Raji (cell line): ENCODE measurements around the gene HPX.

ENCODE experiments used
- POLR2A ChIP-seq: IDR thresholded peaks from 2 replicates; pipeline ENCODE4 v1.6.1; 2011; ENCODE audit warnings: low read depth, low read length, control low read depth; ENCODE audit not compliant: insufficient read depth

HPX gene

GRCh38 chr11:6473451-6474412 is 32.9 kb upstream of the HPX start, which contains the start of gene TRIM3:
TSS of gene TRIM3 (minus strand) at chr11:6473941. CDS start at chr11:6465695, 8,246 bp downstream.
- no peak for TF ChIP-seq POLR2A

- TF ChIP-seq POLR2A = no peak
Measured at GRCh38 chr11:6472934-6473333, 32.1 kb upstream of the HPX start.

DNA sequence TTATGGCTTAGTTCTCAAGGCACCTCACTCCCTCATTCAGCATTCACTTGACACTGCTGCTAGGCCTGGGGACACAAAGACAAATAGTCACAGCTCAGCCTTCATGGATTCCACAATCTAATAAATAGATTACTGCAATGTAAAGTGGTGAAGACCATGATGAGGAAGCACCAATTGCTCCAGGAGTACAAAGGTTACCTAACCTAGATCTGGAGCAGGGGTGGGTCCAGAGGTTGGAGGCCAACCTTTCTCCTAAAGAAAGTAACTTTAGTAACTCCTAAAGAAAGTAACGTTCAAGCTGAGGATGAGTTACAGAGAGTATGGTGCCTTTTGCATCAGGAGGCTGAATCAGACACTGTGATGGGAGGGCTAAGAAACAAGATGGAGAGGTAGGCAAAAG is 28.8 kb upstream of the HPX start:
- TF ChIP-seq POLR2A = no peak

- TF ChIP-seq POLR2A = no peak
Measured at GRCh38 chr11:6468712-6469495, 28.1 kb upstream of the HPX start.

DNA sequence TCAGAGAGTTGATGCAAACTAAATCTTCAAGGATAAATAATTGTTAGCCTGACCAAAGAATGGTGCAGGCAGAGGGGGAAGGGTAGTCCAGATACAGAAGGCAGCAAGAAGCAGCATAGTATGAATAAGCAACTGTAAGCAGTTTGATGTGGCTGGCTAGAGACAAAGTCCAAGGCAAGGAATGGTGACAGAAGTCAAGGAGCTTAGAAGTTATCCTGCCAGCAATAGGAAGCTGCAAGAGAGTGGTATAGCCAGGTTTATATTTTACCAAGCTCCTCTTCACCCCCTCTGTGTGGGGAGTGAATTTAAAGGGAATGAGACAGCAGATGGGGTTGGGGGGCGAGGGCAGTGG is 18.3 kb upstream of the HPX start:
- no peak for TF ChIP-seq POLR2A

GRCh38 chr11:6458352-6459098 is 17.7 kb upstream of the HPX start:
- TF ChIP-seq POLR2A = no peak

GRCh38 chr11:6457581-6458320 is 17.0 kb upstream of the HPX start:
- no peak for TF ChIP-seq POLR2A

DNA sequence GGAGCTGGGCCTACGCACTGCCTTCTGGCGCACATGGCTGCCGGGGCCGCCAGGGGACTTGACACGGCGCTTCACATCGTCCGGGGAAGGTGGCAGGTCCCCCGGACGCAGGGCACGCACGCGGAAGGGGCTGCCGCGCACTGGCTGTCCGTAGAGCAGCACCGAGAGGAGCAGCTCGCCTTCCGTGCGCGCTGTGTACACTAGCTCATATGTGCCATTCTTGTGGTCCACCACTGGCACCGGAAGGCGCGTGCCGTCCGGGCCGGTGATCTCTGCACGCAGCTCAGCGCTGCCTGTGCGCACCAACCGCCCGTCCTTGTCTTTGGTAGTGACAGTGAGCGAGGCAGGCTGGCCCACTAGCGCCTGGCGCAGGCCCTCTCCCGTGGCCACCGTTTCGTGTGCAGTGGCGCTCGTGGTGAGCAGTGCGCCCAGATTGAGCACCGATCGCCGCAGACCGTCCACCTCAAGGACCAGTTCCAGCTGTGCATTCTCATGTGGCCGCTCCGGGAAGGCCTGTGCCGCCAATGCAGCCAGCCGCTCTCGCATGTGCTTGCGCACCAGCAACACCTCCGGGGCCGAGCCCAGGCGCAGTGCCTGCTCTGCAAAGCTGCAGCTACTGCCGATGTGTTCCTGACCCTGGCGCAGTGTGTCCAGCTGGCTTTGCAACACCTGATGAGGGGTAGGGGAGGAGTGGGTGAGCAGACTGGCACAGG is 15.7 kb upstream of the HPX start:
- no peak for TF ChIP-seq POLR2A

DNA sequence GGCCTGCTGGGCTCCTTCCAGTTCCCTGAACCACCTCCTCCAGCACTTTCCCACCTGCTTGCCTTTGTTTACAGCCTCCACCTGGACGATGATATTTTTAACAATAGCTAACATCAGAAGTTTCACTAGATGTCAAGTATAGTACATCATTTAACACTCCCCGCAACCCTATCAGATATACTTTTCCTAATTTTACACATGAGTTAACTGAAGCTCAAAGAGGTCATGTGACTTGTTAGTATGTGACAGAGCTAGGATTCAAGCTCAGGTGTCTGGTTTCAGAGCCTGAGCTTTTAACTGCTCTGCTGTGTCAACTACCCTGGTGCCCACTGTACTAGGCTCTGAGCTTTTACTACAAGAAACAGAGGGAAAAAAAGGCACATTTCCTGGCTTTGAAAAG is 14.3 kb upstream of the HPX start:
- TF ChIP-seq POLR2A = no peak

DNA sequence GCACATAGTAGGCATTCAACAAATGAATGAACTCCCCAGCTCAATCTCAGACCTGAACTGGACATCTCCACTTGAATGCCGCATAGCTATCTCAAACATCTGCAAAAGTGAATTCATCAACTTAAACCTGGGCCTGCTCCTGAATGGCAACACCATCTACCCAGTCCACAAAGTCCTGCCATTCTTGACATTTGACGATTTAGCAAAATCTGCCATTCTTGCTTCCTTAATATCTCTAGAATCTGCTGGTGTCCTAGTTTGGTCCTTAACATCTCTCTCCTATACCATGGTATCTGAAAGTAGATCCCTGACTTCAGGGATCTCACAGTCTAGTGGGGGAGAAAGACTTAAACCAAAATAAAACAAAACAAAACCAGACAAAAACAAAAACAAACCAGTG is 12.4 kb upstream of the HPX start:
- TF ChIP-seq POLR2A = no peak

DNA sequence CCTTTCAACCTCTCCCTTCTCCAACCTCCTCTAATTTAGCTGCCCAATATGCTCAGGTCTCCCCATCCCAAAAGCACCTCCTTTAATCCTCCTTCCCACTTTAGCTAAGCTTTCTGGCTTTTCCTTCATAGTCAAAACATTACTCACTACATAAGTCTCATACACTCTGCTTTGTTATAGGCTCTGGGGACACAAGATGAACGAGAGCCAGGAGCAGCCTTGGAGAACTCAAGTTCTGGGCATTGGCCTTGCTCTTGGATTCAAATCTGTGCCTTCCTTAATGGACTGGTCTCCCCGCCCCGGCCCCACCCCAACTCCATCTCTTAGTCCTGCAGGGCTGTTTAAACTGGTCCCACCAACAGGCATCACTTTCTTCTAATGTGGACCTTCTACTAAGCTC is 11.4 kb upstream of the HPX start:
- no peak for TF ChIP-seq POLR2A

DNA sequence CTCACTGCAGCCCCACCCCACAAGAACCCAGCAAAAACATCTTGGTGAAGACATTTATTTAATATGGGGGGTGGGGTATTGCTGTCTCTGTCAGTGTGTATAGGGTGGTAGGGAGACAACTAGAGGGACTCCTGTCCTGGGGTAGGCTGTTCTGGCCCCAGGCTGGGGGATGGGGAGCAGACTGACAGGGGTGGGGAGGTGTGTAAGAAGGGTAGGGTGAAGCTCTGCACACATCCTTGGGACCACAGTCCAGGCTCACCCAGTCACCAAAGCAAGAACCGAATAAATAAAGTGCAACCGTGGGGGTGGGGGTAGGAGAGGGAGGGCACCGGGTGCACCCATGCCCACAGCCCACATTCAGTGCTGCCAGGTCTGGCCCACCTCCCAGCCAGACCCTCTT is 7.8 kb upstream of the HPX start:
- TF ChIP-seq POLR2A = no peak

- no peak for TF ChIP-seq POLR2A
Measured at GRCh38 chr11:6443269-6444003, 2.6 kb upstream of the HPX start.
